Measurements from ENCODE around the gene FBXW9. TPM values are rescaled to one million over a fixed set of nuclear protein-coding genes. Genes with fewer than 3 reads are reported as not detected.

The FBXW9 gene
- total and polyA plus RNA-seq, 2 experiments from 2014 or later = 6.6 to 19.4 TPM

DNA sequence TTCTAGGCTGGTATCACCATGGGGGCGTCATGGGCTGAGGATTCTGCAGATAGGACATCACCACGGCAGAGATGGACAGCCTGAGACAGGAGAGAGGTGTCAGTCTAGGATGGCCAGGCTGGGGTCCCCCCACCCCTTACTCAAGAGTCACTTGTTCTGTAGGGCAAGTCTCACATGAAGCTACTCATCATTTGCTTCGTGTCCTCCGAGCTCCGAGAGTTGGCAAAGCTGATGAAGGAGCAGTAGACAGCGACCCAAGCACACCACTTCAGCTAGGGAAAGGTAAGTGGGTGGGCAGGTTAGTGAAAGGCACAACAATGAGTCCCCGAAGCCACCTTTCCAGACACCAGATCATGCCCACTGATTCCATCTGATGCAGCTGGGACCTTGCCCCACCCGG is 28.1 kb downstream of the FBXW9 start:
- Histone ChIP-seq H3F3A (replicated peaks; ENCODE audit: low read depth) (peaks cover 29% of the 10 kb centered on the region), H4K20me1 (replicated peaks; ENCODE audit: insufficient read depth) (0 out of 2 replicates have a peak, but pooled peaks cover 3% of the 10 kb centered on the region), H3K4me2 (peak overlapping the region; percentile 96), H3K9me2 (ENCODE audit: insufficient read depth) (no peaks in the 10 kb centered on the region), H3K27ac (ENCODE audit: low read depth) (no peak overlapping the region), H3K27me3 (ENCODE audit: insufficient read depth) (no peaks in the 10 kb centered on the region), H3K4me1 (ENCODE audit: insufficient read depth) (peaks cover 17% of the 10 kb centered on the region), H2AFZ (no peak overlapping the region), H3K79me2 (replicated peaks; ENCODE audit: insufficient read depth) (peaks cover 29% of the 10 kb centered on the region), H3K36me3 (ENCODE audit: insufficient read depth) (no peaks in the 10 kb centered on the region), H3K4me3 (peak overlapping the region; percentile 98)
- no peak for ATAC-seq
- H3K9me3 Mint-ChIP-seq = no peaks in the 10 kb centered on the region; the same call in 2 of the 3 replicates
- peaks cover 29% of the 10 kb centered on the region for H3K4me1 Mint-ChIP-seq
- no peak for DNase-seq (ENCODE audit: low spot score)
- H3K27me3 Mint-ChIP-seq (ENCODE audit: insufficient read depth, low read depth, poor library complexity) = peaks cover 34% of the 10 kb centered on the region
- H3K36me3 Mint-ChIP-seq (ENCODE audit: low read depth) = peaks cover 20% of the 10 kb centered on the region
- H3K4me3 Mint-ChIP-seq = peak overlapping the region; percentile 97
- H3K27ac Mint-ChIP-seq = peak overlapping the region; percentile 99; the same call in 1 of the 2 replicates
- TF ChIP-seq JUNB (IDR thresholded peaks at IDR 0.05; ENCODE audit: unreplicated experiment) = no peak
- TF ChIP-seq, protein P1, sequence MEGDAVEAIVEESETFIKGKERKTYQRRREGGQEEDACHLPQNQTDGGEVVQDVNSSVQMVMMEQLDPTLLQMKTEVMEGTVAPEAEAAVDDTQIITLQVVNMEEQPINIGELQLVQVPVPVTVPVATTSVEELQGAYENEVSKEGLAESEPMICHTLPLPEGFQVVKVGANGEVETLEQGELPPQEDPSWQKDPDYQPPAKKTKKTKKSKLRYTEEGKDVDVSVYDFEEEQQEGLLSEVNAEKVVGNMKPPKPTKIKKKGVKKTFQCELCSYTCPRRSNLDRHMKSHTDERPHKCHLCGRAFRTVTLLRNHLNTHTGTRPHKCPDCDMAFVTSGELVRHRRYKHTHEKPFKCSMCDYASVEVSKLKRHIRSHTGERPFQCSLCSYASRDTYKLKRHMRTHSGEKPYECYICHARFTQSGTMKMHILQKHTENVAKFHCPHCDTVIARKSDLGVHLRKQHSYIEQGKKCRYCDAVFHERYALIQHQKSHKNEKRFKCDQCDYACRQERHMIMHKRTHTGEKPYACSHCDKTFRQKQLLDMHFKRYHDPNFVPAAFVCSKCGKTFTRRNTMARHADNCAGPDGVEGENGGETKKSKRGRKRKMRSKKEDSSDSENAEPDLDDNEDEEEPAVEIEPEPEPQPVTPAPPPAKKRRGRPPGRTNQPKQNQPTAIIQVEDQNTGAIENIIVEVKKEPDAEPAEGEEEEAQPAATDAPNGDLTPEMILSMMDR (conservative IDR thresholded peaks at IDR 0.05; ENCODE audit: low read depth in 2 of 2) = no peak

- H3K4me1 ChIP-seq (ENCODE audit: insufficient read depth) = peaks cover 17% of the 10 kb centered on the region
- no peaks in the 10 kb centered on the region for H3K27me3 ChIP-seq (ENCODE audit: insufficient read depth)
- peak overlapping the region; percentile 98 for H3K4me2 ChIP-seq
- peaks cover 29% of the 10 kb centered on the region for H3K79me2 ChIP-seq (replicated peaks; ENCODE audit: insufficient read depth)
- H2AFZ ChIP-seq = no peak overlapping the region
- H3K9me3 Mint-ChIP-seq = no peaks in the 10 kb centered on the region; the same call in 2 of the 3 replicates
- peaks cover 34% of the 10 kb centered on the region for H3K27me3 Mint-ChIP-seq (ENCODE audit: insufficient read depth, low read depth, poor library complexity)
- H3F3A ChIP-seq (replicated peaks; ENCODE audit: low read depth) = peaks cover 29% of the 10 kb centered on the region
- peaks cover 24% of the 10 kb centered on the region for H3K36me3 Mint-ChIP-seq (ENCODE audit: low read depth)
- no peak overlapping the region for H3K27ac ChIP-seq (ENCODE audit: low read depth)
- H3K4me1 Mint-ChIP-seq = peaks cover 29% of the 10 kb centered on the region
- no peaks in the 10 kb centered on the region for H3K36me3 ChIP-seq (ENCODE audit: insufficient read depth)
- H3K4me3 ChIP-seq = peak overlapping the region; percentile 95; the same call in 1 of the 2 replicates
- DNase-seq (ENCODE audit: low spot score) = no peak
- ATAC-seq = no peak
- no peak overlapping the region for H3K27ac Mint-ChIP-seq
- no peaks in the 10 kb centered on the region for H4K20me1 ChIP-seq (replicated peaks; ENCODE audit: insufficient read depth)
- H3K9me2 ChIP-seq (ENCODE audit: insufficient read depth) = no peaks in the 10 kb centered on the region
- H3K4me3 Mint-ChIP-seq = peak overlapping the region; percentile 97
- TF ChIP-seq STAT1 (IDR thresholded peaks at IDR 0.05; ENCODE audit: unreplicated experiment) = no peak
- no peak for TF ChIP-seq ETS1 (IDR thresholded peaks at IDR 0.05)
- TF ChIP-seq, protein P2, sequence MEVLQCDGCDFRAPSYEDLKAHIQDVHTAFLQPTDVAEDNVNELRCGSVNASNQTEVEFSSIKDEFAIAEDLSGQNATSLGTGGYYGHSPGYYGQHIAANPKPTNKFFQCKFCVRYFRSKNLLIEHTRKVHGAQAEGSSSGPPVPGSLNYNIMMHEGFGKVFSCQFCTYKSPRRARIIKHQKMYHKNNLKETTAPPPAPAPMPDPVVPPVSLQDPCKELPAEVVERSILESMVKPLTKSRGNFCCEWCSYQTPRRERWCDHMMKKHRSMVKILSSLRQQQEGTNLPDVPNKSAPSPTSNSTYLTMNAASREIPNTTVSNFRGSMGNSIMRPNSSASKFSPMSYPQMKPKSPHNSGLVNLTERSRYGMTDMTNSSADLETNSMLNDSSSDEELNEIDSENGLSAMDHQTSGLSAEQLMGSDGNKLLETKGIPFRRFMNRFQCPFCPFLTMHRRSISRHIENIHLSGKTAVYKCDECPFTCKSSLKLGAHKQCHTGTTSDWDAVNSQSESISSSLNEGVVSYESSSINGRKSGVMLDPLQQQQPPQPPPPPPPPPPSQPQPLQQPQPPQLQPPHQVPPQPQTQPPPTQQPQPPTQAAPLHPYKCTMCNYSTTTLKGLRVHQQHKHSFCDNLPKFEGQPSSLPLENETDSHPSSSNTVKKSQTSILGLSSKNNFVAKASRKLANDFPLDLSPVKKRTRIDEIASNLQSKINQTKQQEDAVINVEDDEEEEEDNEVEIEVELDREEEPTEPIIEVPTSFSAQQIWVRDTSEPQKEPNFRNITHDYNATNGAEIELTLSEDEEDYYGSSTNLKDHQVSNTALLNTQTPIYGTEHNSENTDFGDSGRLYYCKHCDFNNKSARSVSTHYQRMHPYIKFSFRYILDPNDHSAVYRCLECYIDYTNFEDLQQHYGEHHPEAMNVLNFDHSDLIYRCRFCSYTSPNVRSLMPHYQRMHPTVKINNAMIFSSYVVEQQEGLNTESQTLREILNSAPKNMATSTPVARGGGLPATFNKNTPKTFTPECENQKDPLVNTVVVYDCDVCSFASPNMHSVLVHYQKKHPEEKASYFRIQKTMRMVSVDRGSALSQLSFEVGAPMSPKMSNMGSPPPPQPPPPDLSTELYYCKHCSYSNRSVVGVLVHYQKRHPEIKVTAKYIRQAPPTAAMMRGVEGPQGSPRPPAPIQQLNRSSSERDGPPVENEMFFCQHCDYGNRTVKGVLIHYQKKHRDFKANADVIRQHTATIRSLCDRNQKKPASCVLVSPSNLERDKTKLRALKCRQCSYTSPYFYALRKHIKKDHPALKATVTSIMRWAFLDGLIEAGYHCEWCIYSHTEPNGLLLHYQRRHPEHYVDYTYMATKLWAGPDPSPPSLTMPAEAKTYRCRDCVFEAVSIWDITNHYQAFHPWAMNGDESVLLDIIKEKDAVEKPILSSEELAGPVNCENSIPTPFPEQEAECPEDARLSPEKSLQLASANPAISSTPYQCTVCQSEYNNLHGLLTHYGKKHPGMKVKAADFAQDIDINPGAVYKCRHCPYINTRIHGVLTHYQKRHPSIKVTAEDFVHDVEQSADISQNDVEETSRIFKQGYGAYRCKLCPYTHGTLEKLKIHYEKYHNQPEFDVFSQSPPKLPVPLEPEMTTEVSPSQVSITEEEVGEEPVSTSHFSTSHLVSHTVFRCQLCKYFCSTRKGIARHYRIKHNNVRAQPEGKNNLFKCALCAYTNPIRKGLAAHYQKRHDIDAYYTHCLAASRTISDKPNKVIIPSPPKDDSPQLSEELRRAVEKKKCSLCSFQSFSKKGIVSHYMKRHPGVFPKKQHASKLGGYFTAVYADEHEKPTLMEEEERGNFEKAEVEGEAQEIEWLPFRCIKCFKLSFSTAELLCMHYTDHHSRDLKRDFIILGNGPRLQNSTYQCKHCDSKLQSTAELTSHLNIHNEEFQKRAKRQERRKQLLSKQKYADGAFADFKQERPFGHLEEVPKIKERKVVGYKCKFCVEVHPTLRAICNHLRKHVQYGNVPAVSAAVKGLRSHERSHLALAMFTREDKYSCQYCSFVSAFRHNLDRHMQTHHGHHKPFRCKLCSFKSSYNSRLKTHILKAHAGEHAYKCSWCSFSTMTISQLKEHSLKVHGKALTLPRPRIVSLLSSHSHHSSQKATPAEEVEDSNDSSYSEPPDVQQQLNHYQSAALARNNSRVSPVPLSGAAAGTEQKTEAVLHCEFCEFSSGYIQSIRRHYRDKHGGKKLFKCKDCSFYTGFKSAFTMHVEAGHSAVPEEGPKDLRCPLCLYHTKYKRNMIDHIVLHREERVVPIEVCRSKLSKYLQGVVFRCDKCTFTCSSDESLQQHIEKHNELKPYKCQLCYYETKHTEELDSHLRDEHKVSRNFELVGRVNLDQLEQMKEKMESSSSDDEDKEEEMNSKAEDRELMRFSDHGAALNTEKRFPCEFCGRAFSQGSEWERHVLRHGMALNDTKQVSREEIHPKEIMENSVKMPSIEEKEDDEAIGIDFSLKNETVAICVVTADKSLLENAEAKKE (CRISPR knock-in tag; IDR thresholded peaks at IDR 0.05) = no peak
- no peak for TF ChIP-seq EZH2phosphoT487 (IDR thresholded peaks at IDR 0.05; ENCODE audit: unreplicated experiment)
- no peak for TF ChIP-seq EZH2 (IDR thresholded peaks at IDR 0.05; ENCODE audit: low read depth, unreplicated experiment)
- TF ChIP-seq JUNB (IDR thresholded peaks at IDR 0.05; ENCODE audit: unreplicated experiment) = no peak
- TF ChIP-seq POLR2AphosphoS5 (IDR thresholded peaks at IDR 0.05; ENCODE audit: low read depth) = no peak
- TF ChIP-seq CREB1 (CRISPR knock-in tag; IDR thresholded peaks at IDR 0.05; ENCODE audit: low read depth) = no peak
- no peak for TF ChIP-seq NANOG (IDR thresholded peaks at IDR 0.05; ENCODE audit: borderline replicate concordance)
- TF ChIP-seq, protein P1 (conservative IDR thresholded peaks at IDR 0.05; ENCODE audit: low read depth in 2 of 2) = no peak
Measured at GRCh38 chr19:12667731-12668302, 28.6 kb downstream of the FBXW9 start.
